Caki2 (cell line): ENCODE measurements around the gene ERRFI1. TPM values are rescaled to one million over a fixed set of nuclear protein-coding genes. Genes with fewer than 3 reads are reported as not detected.

Source experiments
- DNase-seq: peaks from one replicate; pipeline ENCODE4 v3.0.0-alpha.2; 2015; ENCODE audit warnings: low read depth
- in situ Hi-C: cut with HindIII; loops from 2 replicates; pipeline ENCODE4 v1.10.0; 2016; ENCODE audit warnings: low sequenced_read_pairs, low pct_unique_long_range_greater_than_20kb, mixed read lengths
- total RNA-seq: library from RNA; depleted of rRNA; stranded (reverse); fragments of >200 nt; shearing (Covaris generic); gene quantifications from 2 replicates; pipeline ENCODE4 v1.2.3, GENCODE V29; 2014; ENCODE audit warnings: low replicate concordance

The ERRFI1 gene
- total RNA-seq, 1 experiment from 2014 or later = 45.3 TPM

- in situ Hi-C loops = no loop called here
- DNase-seq = no peak
Measured at GRCh38 chr1:8023287-8023994, 2.7 kb downstream of the ERRFI1 start.

- in situ Hi-C loops = no loop called here
- peak; percentile 35 for DNase-seq
Measured at GRCh38 chr1:8022395-8023286, 3.5 kb downstream of the ERRFI1 start.

- in situ Hi-C loops = no loop called here
- peak; percentile 27 for DNase-seq
Measured at GRCh38 chr1:8021676-8022266, 4.3 kb downstream of the ERRFI1 start.

GRCh38 chr1:8020032-8020431, 6.1 kb downstream of the ERRFI1 start:
- in situ Hi-C loops = no loop called here
- peak; percentile 84 for DNase-seq

GRCh38 chr1:8019229-8019620, 6.9 kb downstream of the ERRFI1 start:
- no peak for DNase-seq
- in situ Hi-C loops = loop anchor here (10.0 kb wide), 2 partner anchors 156 to 296 kb away; partner anchors contain the start of gene SLC45A1

- DNase-seq = peak; percentile 41
- in situ Hi-C loops = loop anchor here (10.0 kb wide), 2 partner anchors 156 to 296 kb away; partner anchors contain the start of gene SLC45A1
Measured at GRCh38 chr1:8018492-8019228, 7.4 kb downstream of the ERRFI1 start.

GRCh38 chr1:8017495-8018197, 8.5 kb downstream of the ERRFI1 start:
- in situ Hi-C loops = loop anchor here (10.0 kb wide), 2 partner anchors 157 to 297 kb away; partner anchors contain the start of gene SLC45A1
- no peak for DNase-seq

GRCh38 chr1:8016895-8017241, 9.2 kb downstream of the ERRFI1 start:
- in situ Hi-C loops = loop anchor here (10.0 kb wide), 2 partner anchors 158 to 298 kb away; partner anchors contain the start of gene SLC45A1
- no peak for DNase-seq

- no peak for DNase-seq
- in situ Hi-C loops = loop anchor here (10.0 kb wide), 2 partner anchors 158 to 298 kb away; partner anchors contain the start of gene SLC45A1
Measured at GRCh38 chr1:8016210-8016894, 9.8 kb downstream of the ERRFI1 start.

GRCh38 chr1:8015809-8016165, 10.3 kb downstream of the ERRFI1 start:
- DNase-seq = no peak
- in situ Hi-C loops = loop anchor here (10.0 kb wide), 2 partner anchors 159 to 299 kb away; partner anchors contain the start of gene SLC45A1

- DNase-seq = peak; percentile 71
- in situ Hi-C loops = loop anchor here (10.0 kb wide), 2 partner anchors 160 to 300 kb away; partner anchors contain the start of gene SLC45A1
Measured at GRCh38 chr1:8015036-8015808, 10.9 kb downstream of the ERRFI1 start.

GRCh38 chr1:8014381-8014988, 11.6 kb downstream of the ERRFI1 start:
- in situ Hi-C loops = loop anchor here (10.0 kb wide), 2 partner anchors 160 to 300 kb away; partner anchors contain the start of gene SLC45A1
- DNase-seq = no peak

- no peak for DNase-seq
- in situ Hi-C loops = loop anchor here (10.0 kb wide), 2 partner anchors 161 to 301 kb away; partner anchors contain the start of gene SLC45A1
Measured at GRCh38 chr1:8013800-8014199, 12.3 kb downstream of the ERRFI1 start.

- DNase-seq = no peak
- in situ Hi-C loops = loop anchor here (10.0 kb wide), 2 partner anchors 161 to 301 kb away; partner anchors contain the start of gene SLC45A1
Measured at GRCh38 chr1:8013399-8013798, 12.7 kb downstream of the ERRFI1 start.

GRCh38 chr1:8012955-8013354, 13.2 kb downstream of the ERRFI1 start:
- in situ Hi-C loops = loop anchor here (10.0 kb wide), 2 partner anchors 162 to 302 kb away; partner anchors contain the start of gene SLC45A1

More at GRCh38 chr1:8012955-8013354, 13.2 kb downstream of the ERRFI1 start:
- no peak for DNase-seq
